K562 (cell line): ENCODE results near the gene RPS2. TPM values are rescaled to one million over a fixed set of nuclear protein-coding genes. Genes with fewer than 3 reads are reported as not detected.
A peak's percentile ranks its signal among the peaks of the same experiment; 100 is the strongest.

ENCODE experiments used
- ATAC-seq: fragments of 200-7000 bp; cut with Tn5 transposase; 3 replicates; pipeline ENCODE4 v1.9.1; 2020; ENCODE audit warnings: moderate library complexity
- BruUV-seq: library from RNA; stranded (reverse); fragments of 400-500 nt; replicated peaks from 2 replicates; lab custom pipeline; 2021; lab: Mats Ljungman, UMichigan
- CTCF ChIA-PET: fragments of 300-600 bp; formaldehyde crosslinking; extraction: SDS; loops from one replicate; lab custom pipeline; 2021; ENCODE audit warnings: low intra/inter-chr PET ratio; lab: Yijun Ruan, JAX
- POLR2A ChIA-PET: fragments of 300-600, 350-650 bp; sonication (Branson Sonifier 250); formaldehyde crosslinking; extraction: SDS; loops from one replicate; lab custom pipeline; 2021; ENCODE audit warnings: antibody characterized with exemption, inconsistent platforms; lab: Yijun Ruan, JAX
- DNase-seq, 4 experiments: peaks; one replicate each; pipeline versions ENCODE4 v3.0.0 to v3.0.0-alpha.2; 2011 to 2018; ENCODE audit warnings: low spot score in 3 of 4, mixed read lengths in 3 of 4; ENCODE audit errors: extremely low read depth in 1 of 4
- FAIRE-seq: peaks from 2 replicates; lab custom pipeline; 2011; peaks lifted over from hg19 to GRCh38; lab: Jason Lieb, UNC
- H2AFZ ChIP-seq: 2 replicates; pipeline ENCODE4 v1.6.0; 2011; ENCODE audit warnings: low read depth, low read length, control low read depth, inconsistent platforms
- H3K27ac ChIP-seq: fragments of 200-600 bp; 3 replicates; pipeline ENCODE4 v1.8.0; 2011; ENCODE audit warnings: low read depth, mild to moderate bottlenecking, control low read depth, inconsistent platforms, low read length, moderate library complexity, mixed read lengths; ENCODE audit errors: extremely low read depth
- H3K27me3 ChIP-seq, 2 experiments: fragments of 300-600 bp in 1 of 2; 2 replicates in 1 of 2; 3 replicates in 1 of 2; pipeline versions ENCODE4 v1.6.0 to v1.8.0; 2011; ENCODE audit warnings: inconsistent platforms in 2 of 2, low read length in 2 of 2, mild to moderate bottlenecking in 1 of 2, mixed read lengths in 1 of 2, moderate library complexity in 1 of 2; ENCODE audit not compliant: control insufficient read depth in 2 of 2, insufficient read depth in 2 of 2
- H3K36me3 ChIP-seq: fragments of 300-600 bp; 3 replicates; pipeline ENCODE4 v1.8.0; 2011; ENCODE audit warnings: mild to moderate bottlenecking, low read length, inconsistent platforms; ENCODE audit not compliant: control insufficient read depth, insufficient read depth
- H3K4me1 ChIP-seq, 2 experiments: fragments of 200-600 bp in 1 of 2; replicated peaks in 1 of 2; 2 replicates in 1 of 2; 3 replicates in 1 of 2; pipeline versions ENCODE4 v1.5.1 to v1.8.0; 2011; ENCODE audit warnings: inconsistent platforms in 2 of 2, low read length in 2 of 2, mild to moderate bottlenecking in 1 of 2, mixed read lengths in 1 of 2, moderate library complexity in 1 of 2; ENCODE audit not compliant: control insufficient read depth in 2 of 2, insufficient read depth in 2 of 2
- H3K4me2 ChIP-seq: 2 replicates; pipeline ENCODE4 v1.6.1; 2011; ENCODE audit warnings: low read length, control low read depth, inconsistent platforms, mixed read lengths; ENCODE audit not compliant: insufficient read depth
- H3K4me3 ChIP-seq: fragments of 200-600 bp; sonication (generic), shearing (Covaris generic); 2 replicates; pipeline ENCODE4 v1.5.1; 2016; ENCODE audit warnings: control low read depth, inconsistent platforms
- H3K79me2 ChIP-seq: fragments of 200-600 bp; 3 replicates; pipeline ENCODE4 v1.8.0; 2011; ENCODE audit warnings: low read length, inconsistent platforms; ENCODE audit not compliant: control insufficient read depth, insufficient read depth
- H3K9ac ChIP-seq, 2 experiments: 2 replicates each; pipeline versions ENCODE4 v1.6.0 to v1.6.1; 2011; ENCODE audit warnings: low read depth in 2 of 2, low read length in 2 of 2, control low read depth in 1 of 2, inconsistent platforms in 1 of 2, mild to moderate bottlenecking in 1 of 2, mixed read lengths in 1 of 2; ENCODE audit not compliant: insufficient read depth in 1 of 2
- H3K9me1 ChIP-seq: one replicate; pipeline ENCODE4 v1.6.0; 2011; ENCODE audit warnings: inconsistent platforms, mild to moderate bottlenecking, low read length, moderate library complexity; ENCODE audit not compliant: control insufficient read depth, insufficient read depth
- H3K9me3 ChIP-seq: replicated peaks from 2 replicates; pipeline ENCODE4 v1.5.1; 2011; ENCODE audit warnings: low read depth, low read length, inconsistent platforms; ENCODE audit not compliant: control insufficient read depth, insufficient read depth
- H4K20me1 ChIP-seq: replicated peaks from 2 replicates; pipeline ENCODE4 v1.6.1; 2011; ENCODE audit warnings: low read length, inconsistent platforms, mixed read lengths; ENCODE audit not compliant: control insufficient read depth, insufficient read depth
- AFF4 ChIP-seq: sonication (generic); formaldehyde crosslinking; IDR thresholded peaks from 2 replicates; pipeline ENCODE4 v1.8.0; 2023; ENCODE audit warnings: mild to moderate bottlenecking, missing genetic modification reagents
- E2F4 ChIP-seq: sonication (generic); formaldehyde crosslinking; IDR thresholded peaks from 2 replicates; pipeline ENCODE4 v1.8.0; 2022; ENCODE audit warnings: mild to moderate bottlenecking, low read depth, missing genetic modification reagents
- FOXK2 ChIP-seq, 2 experiments: fragments of 450-650 bp; IDR thresholded peaks in 1 of 2; conservative IDR thresholded peaks in 1 of 2; 2 replicates each; pipeline ENCODE4 v1.6.1; 2016; ENCODE audit warnings: low read depth in 2 of 2, mild to moderate bottlenecking in 1 of 2
- GTF2F1 ChIP-seq: IDR thresholded peaks from 2 replicates; pipeline ENCODE4 v1.6.1; 2011; ENCODE audit warnings: low read depth, low read length, improper control_type of control experiment
- JUNB ChIP-seq: fragments of 450-650 bp; formaldehyde crosslinking; conservative IDR thresholded peaks from 2 replicates; pipeline ENCODE4 v1.4.0; 2020; ENCODE audit warnings: mild to moderate bottlenecking
- NR2F6 ChIP-seq: fragments of 450-650 bp; formaldehyde crosslinking; IDR thresholded peaks from 2 replicates; pipeline ENCODE4 v1.4.0; 2020; ENCODE audit warnings: mild to moderate bottlenecking
- SIRT6 ChIP-seq: IDR thresholded peaks from one replicate; pipeline ENCODE4 v1.6.1; 2012; ENCODE audit warnings: low read depth, mild to moderate bottlenecking, control low read depth, inconsistent platforms, low read length, moderate library complexity
- THAP7 ChIP-seq: fragments of 250-450 bp; sonication (Bioruptor Pico); IDR thresholded peaks from 2 replicates; pipeline ENCODE4 v1.5.0; 2021
- ZFP1 ChIP-seq: fragments of 450-650 bp; formaldehyde crosslinking; IDR thresholded peaks from 2 replicates; pipeline ENCODE4 v1.4.0; 2020; ENCODE audit warnings: mild to moderate bottlenecking, mixed read lengths
- ZNF121 ChIP-seq: sonication (generic); formaldehyde crosslinking; conservative IDR thresholded peaks from 2 replicates; pipeline ENCODE4 v1.8.0; 2022; ENCODE audit warnings: missing genetic modification reagents
- ZNF133 ChIP-seq: fragments of 250-450 bp; sonication (Bioruptor Pico); IDR thresholded peaks from 2 replicates; pipeline ENCODE4 v1.4.0; 2020; ENCODE audit warnings: mild to moderate bottlenecking
- ZNF655 ChIP-seq: fragments of 250-450 bp; sonication (Bioruptor Pico); IDR thresholded peaks from 2 replicates; pipeline ENCODE4 v1.5.0; 2021
- ZNF740 ChIP-seq, 3 experiments: fragments of 200-800 bp in 1 of 3; sonication (Bioruptor generic) in 1 of 3; sonication (generic) in 1 of 3; formaldehyde crosslinking in 1 of 3; IDR thresholded peaks; 2 replicates each; pipeline versions ENCODE4 v1.6.1 to v1.8.0; 2016 to 2022; ENCODE audit warnings: mild to moderate bottlenecking in 2 of 3, missing compliant biosample characterization in 2 of 3, missing genetic modification characterization in 2 of 3, missing genetic modification reagents in 1 of 3
- WGBS: fragments of 100-300 bp; shearing (Covaris generic); methylation state at CpG from one replicate; pipeline ENCODE4 v1.1.6; 2016; ENCODE audit warnings: low coverage, mixed read lengths; ENCODE audit not compliant: insufficient coverage; ENCODE audit errors: missing lambda C conversion rate; 5-methylcytosine and 5-hydroxymethylcytosine counted together
- in situ Hi-C: fragments of 300-500 bp; cut with MboI; formaldehyde crosslinking; loops from 4 replicates; pipeline ENCODE4 v1.15.0; 2018; ENCODE audit warnings: inconsistent platforms, mixed read lengths
- intact Hi-C: fragments of 100-400 bp; cut with micrococcal nuclease; formaldehyde crosslinking; loops from 2 replicates; pipeline ENCODE4 v1.14.2; 2022
- polyA plus RNA-seq, 8 experiments: library from polyadenylated mRNA; depleted of rRNA in 4 of 8; stranded (reverse) in 5 of 8; unstranded in 3 of 8; fragments of >200 nt; fragmentation: Nextera tagmentation in 2 of 8; fragmentation: Illumina TruSeq in 1 of 8; extraction: Ambion mirVana in 2 of 8; extraction: Trizol in 1 of 8; gene quantifications; 2 replicates each; pipeline versions ENCODE4 v1.2.1 to v1.2.3, GENCODE V29; 2011 to 2014; ENCODE audit warnings: inconsistent platforms in 1 of 8, missing spikeins in 1 of 8
- total RNA-seq, 7 experiments: library from RNA; depleted of rRNA in 6 of 7; stranded (reverse); fragments of >200 nt in 6 of 7; fragmentation: Illumina TruSeq in 2 of 7; extraction: Trizol in 2 of 7; gene quantifications; 2 replicates each; pipeline versions ENCODE4 v1.2.1 to v1.2.3, GENCODE V29; 2011 to 2021; ENCODE audit warnings: low replicate concordance in 1 of 7

RPS2 gene
- total and polyA plus RNA-seq, 9 of the 15 experiments (the other 6 are each of a cell fraction or from before 2014, with no cell fraction given): 834 to 4,794 (median 3,793) TPM

GRCh38 chr16:1992704-1993317, 28.2 kb upstream of the RPS2 start:
- peaks cover 31% of the 10 kb centered on the region for H3K79me2 ChIP-seq
- BruUV-seq: no TSS peak
- H3K27me3 ChIP-seq: no peaks in the 10 kb centered on the region
- ChIA-PET POLR2A (interaction anchor here (0.6 to 5.5 kb wide), 6 partner anchors 12 to 435 kb away, joined by 3 to 50 read pairs (median 3); partner anchors contain the start of genes RNF151 and RPS2), CTCF (no interaction called here)
- no peak for FAIRE-seq
- intact Hi-C loops (loop anchor here (2.0 kb wide), 1 partner anchor 16 kb away; the partner anchor contains the start of gene ZNF598), in situ Hi-C loops (no loop called here)
- peak overlapping the region; percentile 80 to 96 for H3K9ac ChIP-seq
- H3K27ac ChIP-seq: peak overlapping the region; percentile 94
- 2% methylated on average over 40 of the region's 50 CpGs for WGBS
- peak overlapping the region; percentile 64 for H3K4me3 ChIP-seq
- peak overlapping the region; percentile 87 for H2AFZ ChIP-seq
- peak; percentile 62 to 83 (median 75) for DNase-seq
- peaks cover 28% of the 10 kb centered on the region; the same call in 2 of the 3 replicates for H3K36me3 ChIP-seq
- no peaks in the 10 kb centered on the region; the same call in 1 of the 2 replicates for H4K20me1 ChIP-seq
- H3K4me1 ChIP-seq: peaks cover 29 to 55% of the 10 kb centered on the region in 2 experiments
- no peaks in the 10 kb centered on the region for H3K9me1 ChIP-seq
- H3K4me2 ChIP-seq: peak overlapping the region; percentile 87
- ATAC-seq: peak; percentile 43
- H3K9me3 ChIP-seq: no peaks in the 10 kb centered on the region
- no peak for TF ChIP-seq JUNB (CRISPR knock-in tag)
- TF ChIP-seq GTF2F1: no peak
- TF ChIP-seq ZNF133 (CRISPR knock-in tag): no peak
- TF ChIP-seq THAP7: no peak
- TF ChIP-seq NR2F6: no peak
- no peak for TF ChIP-seq AFF4
- no peak for TF ChIP-seq ZFP1
- no peak for TF ChIP-seq ZNF655 (CRISPR knock-in tag)
- no peak for TF ChIP-seq ZNF121
- no peak for TF ChIP-seq FOXK2 (conservative IDR thresholded peaks at IDR 0.05 in 1 of 2, IDR thresholded peaks at IDR 0.05 in 1 of 2; ENCODE audit: low read depth in 2 of 2)
- TF ChIP-seq E2F4 (CRISPR knock-in tag): 0 out of 2 replicates have a peak, but pooled peaks have one; percentile 1
- TF ChIP-seq ZNF740 (CRISPR knock-in tag; IDR thresholded peaks at IDR 0.05): no peak
- TF ChIP-seq ZNF740 (tag; IDR thresholded peaks at IDR 0.05): no peak
- no peak for TF ChIP-seq SIRT6
